ENCODE measurements around the gene LCE2D. TPM values are rescaled to one million over a fixed set of nuclear protein-coding genes. Genes with fewer than 3 reads are reported as not detected.
"Not testable (repeated sequence)": the region's sequence is repeated elsewhere in the genome, so short reads cannot be mapped to it uniquely, and the experiment has no call there.

Gene LCE2D, protein sequence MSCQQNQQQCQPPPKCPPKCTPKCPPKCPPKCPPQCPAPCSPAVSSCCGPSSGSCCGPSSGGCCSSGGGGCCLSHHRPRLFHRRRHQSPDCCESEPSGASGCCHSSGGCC
- total RNA-seq: not detected
- long read RNA-seq, donor 1: 0 reads
- long read RNA-seq, donor 2: 0 reads

GRCh38 chr1:152663098-152663497 is at the start of gene LCE2D:
TSS of gene LCE2D (plus strand) at chr1:152663380. CDS start at chr1:152664106, 726 bp downstream.
- DNase-seq (ENCODE audit: low spot score): no peak
- intact Hi-C loops (cut with DNase I): no loop called here

GRCh38 chr1:152613511-152613910 is 49.7 kb upstream of the LCE2D start, which contains the start of gene LCE3B:
TSS of gene LCE3B (plus strand) at chr1:152613811. CDS start at chr1:152613811, 0 bp downstream.
- intact Hi-C loops (cut with DNase I): no loop called here
- DNase-seq (ENCODE audit: low spot score): no peak

DNA sequence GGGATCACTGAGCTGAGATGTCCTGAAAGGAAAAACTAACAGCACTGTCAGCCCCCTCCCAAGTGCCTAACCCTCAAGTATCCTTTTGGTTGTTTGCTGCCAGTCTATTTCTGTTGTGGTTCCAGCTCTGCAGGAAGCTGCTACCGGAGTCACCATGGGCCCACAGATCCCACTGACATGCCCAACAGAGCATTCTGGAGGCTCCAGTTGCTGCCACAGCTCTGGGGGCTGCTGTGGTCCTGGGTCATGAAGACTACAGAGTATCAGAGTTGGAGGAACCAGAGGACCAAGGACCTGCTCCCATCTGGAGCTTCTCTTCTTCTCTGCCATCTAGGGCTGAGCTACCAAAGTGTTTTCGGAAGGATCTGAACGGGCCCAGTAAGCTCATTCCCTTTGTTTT is 41.2 kb upstream of the LCE2D start:
- no peak for DNase-seq (ENCODE audit: low spot score)
- intact Hi-C loops (cut with DNase I): no loop called here

- intact Hi-C loops (cut with DNase I): no loop called here
- no peak for DNase-seq (ENCODE audit: low spot score)
Observed at GRCh38 chr1:152622803-152623202, 40.4 kb upstream of the LCE2D start, which contains the start of gene LCE3A. TSS of gene LCE3A (minus strand) at chr1:152623103. CDS start at chr1:152623103, 0 bp downstream.

GRCh38 chr1:152623203-152623844 is 39.9 kb upstream of the LCE2D start:
- DNase-seq (ENCODE audit: low spot score): no peak
- intact Hi-C loops (cut with DNase I): no loop called here

- DNase-seq (ENCODE audit: low spot score): no peak
- intact Hi-C loops (cut with DNase I): no loop called here
Observed at GRCh38 chr1:152626744-152627143, 36.4 kb upstream of the LCE2D start.

GRCh38 chr1:152630596-152630995 is 32.6 kb upstream of the LCE2D start:
- intact Hi-C loops (cut with DNase I): no loop called here
- no peak for DNase-seq (ENCODE audit: low spot score)

- no peak for DNase-seq (ENCODE audit: low spot score)
Observed at GRCh38 chr1:152640351-152640750, 22.8 kb upstream of the LCE2D start.

DNA sequence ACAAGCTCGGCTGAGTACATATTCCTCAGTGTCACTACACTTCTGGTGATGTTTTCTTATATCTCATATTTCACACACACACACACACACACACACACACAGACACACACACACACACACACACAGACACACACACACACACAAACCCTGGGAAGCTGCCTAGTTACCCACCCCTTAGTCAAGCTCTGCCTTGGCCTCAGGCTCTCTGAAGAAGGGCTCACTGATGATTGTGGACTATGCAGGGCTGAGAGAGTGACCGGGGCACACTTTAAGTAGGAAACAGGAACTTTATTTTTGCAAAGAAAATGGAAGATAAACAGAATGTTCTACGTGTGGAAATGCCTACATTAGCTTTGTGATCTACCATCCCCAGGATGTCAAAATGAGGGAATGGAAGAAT is 19.2 kb upstream of the LCE2D start:
- intact Hi-C loops (cut with DNase I): no loop called here
- no peak for DNase-seq (ENCODE audit: low spot score)

More at GRCh38 chr1:152640351-152640750, 22.8 kb upstream of the LCE2D start:
- intact Hi-C loops (cut with DNase I): no loop called here

DNA sequence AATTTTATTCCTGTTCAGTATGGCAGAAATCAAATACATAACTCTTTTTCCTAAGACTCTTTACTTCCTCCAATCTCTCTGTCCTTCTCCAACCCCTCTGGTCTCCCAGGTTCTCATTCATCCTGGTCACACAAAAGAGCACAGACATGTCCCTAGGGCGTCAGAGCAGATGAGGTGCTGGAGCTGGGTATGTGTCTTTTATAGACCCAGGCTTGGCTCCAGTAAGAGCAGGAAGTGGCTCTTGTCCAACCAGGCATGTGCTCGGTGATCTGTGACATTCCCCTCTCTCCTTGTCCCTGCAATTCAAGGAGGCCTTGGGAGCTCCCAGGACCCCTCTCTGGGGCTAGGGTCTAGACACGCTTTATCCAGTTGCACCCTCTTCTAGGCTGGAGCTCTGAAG is 18.0 kb upstream of the LCE2D start:
- DNase-seq (ENCODE audit: low spot score): no peak
- intact Hi-C loops (cut with DNase I): no loop called here

DNA sequence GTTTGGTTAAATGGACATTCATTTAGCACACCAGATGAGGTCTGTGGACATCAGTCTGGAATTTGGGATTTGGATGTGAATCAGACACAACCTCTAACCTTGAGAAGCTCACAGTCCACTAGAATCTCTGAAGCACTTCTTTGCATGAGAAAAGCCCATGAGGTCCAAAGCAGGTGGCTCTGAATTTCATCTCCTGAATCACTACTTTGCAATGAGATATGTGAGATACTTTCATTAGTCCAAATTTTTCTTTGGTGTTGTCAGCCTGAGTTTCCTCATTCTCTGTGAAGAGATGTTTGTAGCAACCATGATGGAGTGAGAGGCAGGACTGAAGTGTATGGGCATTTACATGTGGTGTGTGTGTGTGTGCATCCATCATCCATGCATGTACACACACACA is 16.5 kb upstream of the LCE2D start:
- DNase-seq (ENCODE audit: low spot score): no peak
- intact Hi-C loops (cut with DNase I): no loop called here

DNA sequence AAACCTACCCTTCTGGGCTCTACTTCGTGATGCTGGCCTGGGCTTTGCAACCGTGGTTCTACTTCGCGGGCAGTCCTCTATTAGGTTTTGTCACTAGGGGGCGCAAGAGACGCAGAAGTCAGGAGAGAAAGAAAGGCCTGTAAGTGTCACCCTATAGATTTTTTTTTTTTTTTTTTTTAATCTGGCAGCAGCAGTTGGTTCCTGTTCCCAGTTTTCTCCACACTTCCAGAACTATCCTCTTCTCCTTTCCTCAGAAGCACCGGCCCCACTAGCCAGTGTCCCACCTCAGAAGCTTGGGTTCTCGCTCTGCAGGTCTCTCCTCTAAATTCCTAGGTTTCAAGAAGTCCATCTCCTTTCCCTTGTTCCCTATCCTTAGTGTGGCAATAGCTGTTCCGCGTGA is 9.1 kb upstream of the LCE2D start:
- intact Hi-C loops (cut with DNase I): no loop called here
- no peak for DNase-seq (ENCODE audit: low spot score)

DNA sequence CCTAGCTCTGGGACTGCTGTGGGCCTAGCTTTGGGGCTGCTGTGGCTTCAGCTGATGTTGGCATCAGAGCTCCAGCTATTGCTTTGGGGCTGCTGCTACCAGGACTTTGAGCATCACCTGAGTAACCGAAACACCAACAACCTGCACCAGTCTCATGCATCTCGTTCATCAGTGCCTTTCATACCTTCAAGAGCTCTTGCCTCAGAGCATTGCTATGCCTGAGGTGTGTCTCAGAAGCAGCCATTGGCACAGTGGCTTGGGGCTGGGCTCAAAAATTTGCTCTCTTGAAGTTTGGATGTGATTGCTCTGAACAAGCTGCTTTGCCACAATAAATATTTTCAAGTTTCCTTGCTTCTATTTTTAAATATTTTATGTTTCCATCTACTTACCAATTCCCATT is 6.7 kb upstream of the LCE2D start:
- no peak for DNase-seq (ENCODE audit: low spot score)
- intact Hi-C loops (cut with DNase I): no loop called here

DNA sequence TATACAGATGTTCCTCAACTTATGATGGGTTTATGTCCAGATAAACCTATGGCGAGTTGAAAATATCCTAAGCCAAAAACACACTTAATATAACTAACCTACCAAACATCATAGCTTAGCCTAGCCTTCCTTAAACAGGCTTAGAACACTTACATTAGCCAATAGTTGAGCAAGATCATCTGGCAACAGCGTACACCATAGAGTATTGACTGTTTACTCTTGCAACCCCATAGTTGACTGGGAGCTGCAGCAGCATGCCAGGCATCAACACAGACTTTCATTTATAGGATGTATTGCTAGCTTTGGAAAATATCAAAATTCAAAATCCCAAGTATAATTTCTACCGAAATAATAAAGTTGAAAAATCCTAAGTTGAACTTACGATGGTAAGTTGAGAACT is 5.5 kb upstream of the LCE2D start:
- DNase-seq (ENCODE audit: low spot score): no peak
- intact Hi-C loops (cut with DNase I): no loop called here

DNA sequence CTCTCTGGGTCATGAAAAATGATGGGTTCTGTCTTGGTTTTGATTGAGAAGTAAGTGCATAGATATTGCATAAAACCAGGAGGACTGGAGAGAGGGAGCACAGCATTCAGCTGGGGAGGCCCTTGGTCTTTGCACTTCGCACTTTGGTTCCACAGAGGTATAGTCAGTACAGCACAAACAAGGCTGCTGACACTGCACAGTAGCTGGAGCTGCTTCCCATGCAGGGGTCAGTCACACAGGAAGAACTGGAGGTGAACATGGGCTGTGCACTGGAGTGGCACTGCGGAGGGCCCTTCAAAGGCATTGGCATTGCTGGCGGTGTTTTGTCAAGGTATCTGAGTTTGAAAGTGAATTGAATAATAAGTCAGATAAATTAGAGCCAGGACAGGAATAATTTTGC is 4.5 kb upstream of the LCE2D start:
- intact Hi-C loops (cut with DNase I): no loop called here

GRCh38 chr1:152666171-152666570 is 3.0 kb downstream of the LCE2D start:
- DNase-seq (ENCODE audit: low spot score); intact Hi-C loops (cut with DNase I): not testable (repeated sequence)

More for the DNA sequence above, 4.5 kb upstream of the LCE2D start:
- no peak for DNase-seq (ENCODE audit: low spot score)

- intact Hi-C loops (cut with DNase I): no loop called here
- DNase-seq (ENCODE audit: low spot score): no peak
Observed at GRCh38 chr1:152667648-152668047, 4.5 kb downstream of the LCE2D start.

DNA sequence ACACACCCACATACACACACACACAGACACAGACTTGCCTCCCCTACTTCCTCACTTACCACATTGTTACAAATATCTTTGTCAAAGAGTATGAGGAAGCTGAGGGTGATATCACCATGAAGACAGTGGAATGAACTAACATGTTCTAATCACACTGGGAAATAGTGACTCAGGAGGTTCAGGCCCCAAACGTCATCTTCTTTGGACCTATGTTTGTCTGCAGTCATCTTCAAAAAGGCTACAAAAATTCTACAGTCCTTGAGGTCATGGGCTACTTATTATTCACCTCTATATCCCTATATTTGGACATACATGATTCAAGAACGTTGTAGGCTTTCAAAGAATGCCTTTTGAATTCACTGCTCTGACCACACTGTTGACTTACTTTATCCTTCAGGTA is 9.8 kb downstream of the LCE2D start:
- intact Hi-C loops (cut with DNase I): no loop called here
- DNase-seq (ENCODE audit: low spot score): no peak

DNA sequence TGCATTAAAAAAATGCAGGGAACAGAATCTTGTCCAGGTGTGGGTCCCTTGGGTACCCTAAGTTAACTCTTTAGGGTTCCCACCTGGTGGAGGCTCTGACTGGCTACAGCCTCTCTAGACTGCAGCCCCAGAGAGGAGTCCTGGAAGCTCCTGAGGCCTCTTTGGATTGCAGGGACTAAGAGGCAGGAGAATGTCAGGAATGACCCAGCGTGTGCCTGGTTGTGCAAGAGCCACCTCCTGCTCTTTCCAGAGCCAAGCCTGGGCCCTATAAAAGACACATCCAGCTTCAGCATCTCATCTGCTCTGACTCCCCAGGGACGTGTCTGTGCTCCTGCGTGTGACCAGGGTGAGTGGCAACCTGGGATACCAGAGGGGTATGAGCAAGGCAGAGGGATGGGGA is 11.8 kb downstream of the LCE2D start, which contains the start of gene LCE2C:
Gene LCE2C, plus strand, starts transcription at position 297 of the 400 bp plus-strand sequence. CDS start 737 bp downstream, outside the sequence.
- DNase-seq (ENCODE audit: low spot score); intact Hi-C loops (cut with DNase I): not testable (repeated sequence)

DNA sequence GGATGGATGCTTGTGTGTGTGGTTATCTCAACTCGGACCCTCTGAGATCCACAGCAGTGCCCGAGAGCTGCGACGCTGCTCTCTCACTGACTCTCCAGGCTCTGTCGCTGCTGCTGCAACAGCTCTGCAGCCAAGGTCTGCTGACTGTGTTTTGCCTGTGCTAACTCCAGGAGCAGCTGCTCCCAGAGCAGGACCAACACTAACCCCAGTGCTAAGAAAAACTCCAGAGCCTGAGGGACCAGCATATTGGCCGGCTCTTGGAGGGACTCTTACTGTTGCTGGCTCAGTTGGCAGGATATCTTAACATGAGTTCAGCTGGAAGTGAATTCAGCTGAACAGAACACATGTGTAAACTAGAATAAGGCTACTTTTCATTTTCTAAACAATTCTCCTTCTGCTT is 16.3 kb downstream of the LCE2D start:
- DNase-seq (ENCODE audit: low spot score): no peak
- intact Hi-C loops (cut with DNase I): no loop called here

DNA sequence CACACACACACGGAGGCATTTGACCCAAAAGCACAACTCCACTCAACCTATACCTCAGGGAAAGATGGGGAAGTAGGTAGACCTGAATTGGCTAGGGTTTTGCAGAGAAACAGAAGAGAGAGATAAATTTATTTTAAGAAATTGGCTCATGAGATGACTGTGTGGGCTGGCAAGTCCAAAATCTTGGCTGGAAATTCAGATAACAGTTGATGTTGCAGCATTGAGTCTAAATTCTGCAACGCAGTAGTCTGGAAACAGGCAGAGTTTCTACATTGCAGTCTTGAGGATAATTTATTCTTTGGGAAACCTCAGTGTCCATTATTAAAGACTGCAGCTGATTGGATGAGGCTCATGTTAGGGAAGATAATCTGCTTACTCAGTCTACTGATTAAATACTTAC is 18.4 kb downstream of the LCE2D start:
- DNase-seq (ENCODE audit: low spot score): no peak
- intact Hi-C loops (cut with DNase I): no loop called here

Measured in posterior vena cava (tissue), 2 donors.